Measurements from ENCODE around the gene ARGLU1.

Gene ARGLU1

DNA sequence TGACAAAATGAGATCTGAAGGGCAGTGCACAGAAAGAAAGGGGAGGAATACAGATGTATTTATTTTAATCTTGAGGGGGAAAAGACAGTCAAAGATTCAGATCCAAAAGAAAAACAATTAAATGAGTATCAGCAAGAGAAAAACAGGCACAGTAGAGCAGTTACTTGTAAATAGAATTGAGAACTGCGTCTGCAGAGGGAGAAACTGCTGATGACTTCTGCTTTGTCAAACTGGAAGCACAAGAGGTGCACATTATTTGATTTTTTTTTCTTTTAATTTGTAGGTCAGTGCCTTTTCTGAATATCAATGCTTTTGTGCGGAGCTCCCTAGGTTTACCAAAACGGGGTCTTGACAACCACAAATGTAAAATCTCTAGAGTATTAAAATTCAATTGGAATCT lies 69.8 kb downstream of the ARGLU1 start:
- peak; percentile 41 for DNase-seq

DNA sequence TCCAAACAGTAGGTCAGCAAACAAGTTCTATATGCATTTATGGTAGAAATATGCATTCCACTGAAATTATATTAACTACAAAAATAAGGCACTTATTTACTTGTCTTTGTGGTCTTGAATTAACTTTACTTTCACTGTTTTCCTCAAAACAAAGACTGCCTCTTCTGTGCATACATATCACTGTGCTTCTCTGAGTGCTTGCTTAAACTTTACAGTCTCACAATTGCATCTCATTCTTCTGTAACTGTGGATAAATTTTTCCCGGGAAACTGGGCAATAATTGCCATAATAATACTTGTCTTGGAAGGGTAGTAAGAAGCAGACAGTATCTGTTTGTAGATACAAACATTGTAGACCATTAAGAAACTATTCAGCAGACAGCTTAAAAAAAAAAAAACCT lies 70.9 kb downstream of the ARGLU1 start:
- no peak for DNase-seq

DNA sequence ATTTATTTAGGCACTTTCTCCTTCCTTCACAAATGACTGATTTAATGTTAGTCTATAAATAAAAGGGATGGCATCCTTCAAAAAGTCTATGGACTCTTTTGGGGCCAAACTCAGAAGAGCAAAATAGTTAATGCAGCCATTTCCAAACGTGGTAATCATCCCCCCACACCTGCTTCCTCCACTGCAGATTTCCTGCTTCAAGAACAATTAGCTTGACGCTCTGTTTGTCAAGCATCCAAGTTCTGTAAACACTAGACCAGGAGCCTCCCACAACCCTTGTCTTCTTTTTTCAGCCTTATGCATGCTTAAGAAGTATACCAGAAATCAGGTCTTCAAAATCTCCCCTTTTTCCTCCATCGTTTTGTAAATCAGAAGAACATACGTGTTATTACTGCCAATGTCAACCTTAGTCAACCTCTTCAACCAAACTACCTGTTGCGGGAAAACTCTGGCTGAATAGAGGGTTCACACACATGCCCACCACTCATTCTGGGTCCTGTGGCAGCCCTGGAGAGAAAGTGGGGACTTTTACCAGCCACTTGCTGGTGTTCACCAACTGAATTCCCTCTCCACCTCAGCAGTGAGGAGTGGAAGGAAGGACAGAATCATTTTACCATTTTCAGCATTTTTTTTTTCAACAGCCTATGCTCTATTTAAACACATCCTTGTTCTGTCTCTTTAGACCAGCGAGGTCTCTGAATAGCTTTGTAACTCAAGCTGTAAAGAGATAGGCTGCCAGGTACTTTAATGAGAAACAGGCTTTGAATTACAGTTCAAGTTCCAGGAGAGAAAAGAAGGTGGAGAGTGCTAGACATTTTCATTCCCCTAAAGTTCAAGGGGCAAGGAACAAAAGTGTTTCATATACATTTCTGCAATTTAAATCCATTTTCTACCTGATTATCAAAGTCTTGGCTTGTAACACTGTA lies 71.6 kb downstream of the ARGLU1 start:
- DNase-seq: peak; percentile 67

DNA sequence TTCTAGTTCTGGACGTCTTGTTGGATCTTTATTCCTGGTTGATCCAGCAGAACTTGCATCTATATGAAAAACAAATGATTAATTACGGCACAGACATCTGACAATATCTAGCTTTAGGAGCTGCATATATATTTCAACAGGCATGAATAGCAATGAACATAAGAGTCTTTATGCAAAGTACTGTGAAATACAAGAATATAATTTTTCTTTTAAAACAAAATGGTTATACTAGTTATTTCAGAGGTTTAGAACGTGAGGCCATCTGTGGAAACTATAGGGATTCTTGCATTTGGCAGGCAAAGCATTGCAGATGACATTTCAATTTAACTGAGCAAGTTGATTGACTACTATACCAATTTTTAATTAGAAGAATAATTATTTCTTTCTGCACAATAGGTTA lies 73.0 kb downstream of the ARGLU1 start:
- DNase-seq: no peak

DNA sequence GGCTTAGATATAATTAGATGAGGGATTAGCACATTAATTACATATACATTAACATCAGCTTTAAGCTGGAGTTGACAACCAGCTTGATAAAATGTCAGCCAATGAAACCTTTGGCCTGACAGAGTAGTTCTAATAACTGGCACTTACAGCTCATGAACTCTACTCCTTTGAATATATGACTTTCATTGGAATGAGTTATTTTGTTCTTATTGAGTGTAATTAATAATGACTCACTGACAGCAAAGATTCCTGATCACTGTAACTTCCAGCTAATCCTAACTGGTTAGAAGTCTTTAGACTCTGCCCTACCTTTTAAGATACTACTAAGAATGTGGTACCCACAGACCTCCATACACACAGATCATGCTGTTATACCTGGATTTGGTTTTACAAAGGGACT lies 73.4 kb downstream of the ARGLU1 start:
- no peak for DNase-seq

DNA sequence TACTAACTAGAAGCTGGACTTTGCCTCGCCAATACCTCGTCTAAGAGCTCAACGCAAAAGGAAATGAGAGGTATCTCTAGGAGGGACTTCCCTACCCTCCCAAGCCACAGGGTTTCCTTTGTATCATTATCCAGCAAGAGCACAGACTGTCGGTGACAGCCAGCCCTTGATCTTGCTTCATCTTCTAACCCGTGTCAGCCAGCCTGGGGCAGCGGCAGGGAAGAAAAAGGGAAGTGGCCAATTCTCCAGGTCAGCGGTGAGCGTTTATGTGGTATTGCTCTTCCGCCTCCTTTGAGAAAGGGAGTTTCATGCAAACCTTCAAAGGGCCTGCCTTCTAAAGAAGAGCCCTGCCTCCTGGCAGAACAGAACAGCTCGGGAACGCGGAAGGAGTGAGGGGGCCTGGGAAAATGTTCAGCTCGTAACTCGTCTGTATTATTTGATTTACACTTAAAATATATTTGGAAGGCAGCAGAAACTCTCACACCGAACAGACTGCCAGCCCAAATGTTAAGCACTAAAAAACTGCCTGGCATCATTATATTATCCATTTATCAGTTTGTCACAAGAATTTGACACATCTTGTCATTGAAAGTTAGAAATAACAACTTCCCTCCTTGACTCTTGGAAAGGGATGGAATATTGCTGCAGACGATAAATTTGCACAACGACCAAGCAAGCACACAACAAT lies 74.3 kb downstream of the ARGLU1 start:
- DNase-seq: peak; percentile 95

DNA sequence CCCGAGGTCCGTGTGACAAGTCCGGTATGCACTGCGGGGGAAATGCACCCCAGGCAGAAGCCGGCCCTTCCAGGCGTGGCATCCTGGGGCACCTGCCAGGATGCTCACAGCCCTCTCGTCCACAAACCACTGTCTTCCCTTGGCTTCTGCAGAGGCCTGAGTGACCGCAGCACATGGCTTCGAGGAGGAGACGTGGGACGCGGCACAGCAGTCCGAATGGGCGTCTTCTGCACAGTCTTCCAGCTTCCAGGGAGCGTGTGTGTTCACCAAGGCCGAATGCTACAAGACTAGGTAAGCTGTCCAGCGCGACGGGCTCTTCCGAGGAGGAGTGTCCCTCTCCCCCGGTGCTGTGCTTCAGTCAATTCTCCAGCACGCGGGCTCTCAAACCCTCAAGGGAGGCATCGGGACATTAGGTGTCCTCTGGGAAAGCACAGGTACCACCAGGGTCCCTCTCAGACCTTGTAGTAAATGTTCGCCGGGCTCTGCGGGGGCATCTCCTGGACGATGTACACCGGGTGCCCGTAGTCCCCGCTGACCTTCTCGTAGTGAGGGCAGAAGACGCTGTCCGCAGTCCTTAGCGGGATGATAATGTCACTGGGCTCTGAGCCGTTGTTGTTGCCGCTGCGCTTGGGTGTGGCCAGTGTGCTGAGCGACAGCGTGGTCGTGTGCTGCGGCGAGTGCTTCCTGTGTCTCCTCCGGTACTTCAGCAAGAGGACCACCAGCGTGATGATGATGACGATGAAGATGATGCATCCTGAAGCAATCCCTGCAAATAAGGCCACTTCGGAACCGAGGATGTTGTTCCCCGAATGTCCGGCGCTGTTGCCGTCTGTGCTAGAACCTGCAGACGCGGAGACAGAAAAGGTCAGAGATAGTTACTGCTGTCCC lies 75.1 kb downstream of the ARGLU1 start:
- DNase-seq: peak; percentile 45

DNA sequence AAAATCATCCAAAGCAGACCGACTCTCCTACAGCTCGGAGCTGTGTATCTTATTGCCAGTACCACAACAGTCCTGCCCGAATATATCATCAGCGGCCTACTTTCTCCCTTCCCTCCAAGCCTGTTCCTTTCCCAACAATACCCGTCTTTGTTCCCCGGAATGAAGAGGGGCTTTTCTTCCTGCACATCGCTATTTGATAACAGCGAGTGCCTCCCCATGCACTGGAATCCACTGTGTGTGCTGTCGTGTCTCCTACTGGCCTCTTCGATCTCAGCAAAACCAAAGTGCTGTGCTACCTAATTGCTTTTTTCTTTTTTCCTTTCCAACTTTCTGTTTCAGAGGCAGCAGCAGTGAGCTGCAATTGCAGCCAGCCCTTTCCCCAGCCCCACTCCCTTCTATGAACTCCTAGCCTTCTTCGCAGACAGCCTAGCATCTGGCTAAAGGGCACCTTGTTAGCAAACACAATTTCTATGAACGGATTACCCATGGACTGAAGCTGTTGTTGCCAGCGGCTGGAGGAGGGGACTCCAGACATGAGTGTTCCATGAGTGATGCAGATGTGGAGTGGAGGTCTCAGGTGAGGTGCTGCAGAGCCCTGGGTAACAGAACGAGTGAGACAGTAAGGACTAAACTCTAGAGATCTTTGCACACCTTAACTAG lies 75.9 kb downstream of the ARGLU1 start:
- DNase-seq: no peak
